Activated T-helper 1 cell treated with anti-CD3 and anti-CD28 coated beads, Interleukin-2, amount 50 U/mL, for 16 hours (primary cell): Measurements from ENCODE around the gene PRODH2.
"Not testable (repeated sequence)": the region's sequence is repeated elsewhere in the genome, so short reads cannot be mapped to it uniquely, and the experiment has no call there.

ENCODE experiments used
- DNase-seq, 2 donors: peaks; one replicate each; pipeline ENCODE4 v3.0.0-alpha.2; 2020; ENCODE audit warnings: low read depth in 1 of 2, low spot score in 1 of 2

PRODH2 gene

DNA sequence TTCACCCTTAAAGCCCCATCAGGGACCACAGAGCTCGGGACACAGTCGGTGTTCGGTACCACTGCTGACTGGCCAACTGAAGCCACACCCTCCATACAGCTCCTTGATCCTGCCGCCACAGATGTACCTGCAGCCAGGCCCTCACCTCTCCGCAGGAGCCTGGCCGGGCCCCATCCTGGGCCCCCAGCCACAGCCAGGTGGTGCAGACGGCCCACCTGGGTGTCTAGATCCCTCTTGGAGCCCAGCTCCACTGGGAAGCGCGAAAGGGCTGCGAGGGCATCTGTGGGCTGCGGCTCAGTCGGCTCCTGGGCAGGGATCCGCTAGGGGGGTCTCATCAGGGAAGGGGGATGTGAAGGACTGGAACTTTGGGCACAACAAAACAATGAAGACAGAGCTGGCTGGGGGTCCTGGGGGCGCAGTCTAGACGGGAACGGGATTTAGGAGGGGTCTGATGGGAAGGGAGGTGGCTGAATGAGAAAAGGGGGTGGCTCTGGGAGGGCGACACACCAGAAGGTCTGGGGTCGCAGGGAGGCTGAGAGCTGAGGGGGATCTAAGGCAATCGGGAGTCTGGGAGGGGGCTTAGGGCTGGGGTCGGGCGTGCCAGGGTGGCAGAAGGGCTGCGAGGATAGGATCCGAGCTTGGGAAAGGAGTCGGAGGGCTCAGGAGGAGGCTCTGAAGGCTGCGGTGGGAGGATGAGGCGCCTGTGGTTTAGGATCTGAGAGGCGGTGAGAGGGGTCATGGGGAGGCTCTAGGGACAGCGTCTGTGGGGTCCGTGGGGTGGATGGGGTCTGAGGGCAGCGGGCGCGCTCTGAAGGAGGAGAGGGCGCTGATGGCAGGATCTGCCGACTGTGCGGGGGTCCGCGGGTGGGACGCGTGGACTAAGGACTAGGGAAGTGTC lies 15.8 kb downstream of the PRODH2 start:
- no peak for DNase-seq

DNA sequence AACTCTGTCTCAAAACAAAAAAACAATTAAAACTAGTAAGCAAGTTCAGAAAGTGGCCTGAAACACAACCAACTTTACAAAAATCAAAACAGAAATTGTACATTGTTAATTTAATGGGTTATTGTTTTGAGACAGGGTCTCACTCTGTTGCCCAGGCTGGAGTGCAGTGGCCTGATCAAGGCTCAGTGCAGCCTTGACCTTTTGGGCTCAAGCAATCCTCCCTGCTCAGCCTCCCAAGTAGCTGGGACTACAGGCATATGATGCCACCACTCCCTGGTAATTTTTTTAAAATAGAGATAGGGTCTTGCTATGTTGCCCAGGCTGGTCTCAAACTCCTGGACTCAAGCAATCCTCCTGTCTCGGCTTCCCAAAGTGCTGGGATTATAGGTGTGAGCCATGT lies 17.1 kb downstream of the PRODH2 start:
- not testable (repeated sequence) for DNase-seq

DNA sequence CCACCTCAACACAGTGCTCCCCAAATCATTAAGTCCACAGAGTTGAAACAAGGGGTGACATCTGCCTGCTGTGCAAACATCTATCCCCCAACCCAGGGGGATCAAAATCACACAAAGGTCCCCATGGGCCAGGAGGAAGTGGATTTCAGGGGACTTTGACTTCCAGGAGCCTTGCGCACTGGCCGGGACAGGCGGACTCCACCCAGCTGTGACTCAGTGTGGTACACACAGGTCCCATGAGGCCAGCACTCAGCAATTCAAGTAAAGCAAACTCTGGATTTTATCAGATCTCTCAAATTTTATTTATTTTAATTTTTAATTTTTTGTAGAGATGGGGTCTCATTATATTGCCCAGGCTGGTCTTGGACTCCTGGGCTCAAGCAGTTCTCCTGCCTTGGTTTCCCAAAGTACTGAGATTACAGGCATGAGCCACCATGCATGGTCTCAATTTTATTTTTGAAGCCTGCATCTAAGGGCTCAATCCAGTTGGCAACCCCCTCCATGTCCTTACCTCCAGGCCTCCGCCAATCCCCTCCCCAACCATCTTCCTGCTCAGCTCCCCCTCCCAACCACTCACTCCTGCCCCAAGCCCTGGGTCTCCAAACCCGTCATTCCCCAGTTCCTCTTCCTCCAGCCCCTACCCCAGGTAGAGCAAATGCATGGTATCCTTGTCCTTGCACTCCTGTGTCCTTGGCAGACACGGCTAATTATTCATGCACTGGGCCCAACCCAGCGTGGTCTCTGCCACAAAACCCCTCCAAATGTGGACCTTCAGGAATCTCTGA lies 19.1 kb downstream of the PRODH2 start:
- DNase-seq, result no peak

DNA sequence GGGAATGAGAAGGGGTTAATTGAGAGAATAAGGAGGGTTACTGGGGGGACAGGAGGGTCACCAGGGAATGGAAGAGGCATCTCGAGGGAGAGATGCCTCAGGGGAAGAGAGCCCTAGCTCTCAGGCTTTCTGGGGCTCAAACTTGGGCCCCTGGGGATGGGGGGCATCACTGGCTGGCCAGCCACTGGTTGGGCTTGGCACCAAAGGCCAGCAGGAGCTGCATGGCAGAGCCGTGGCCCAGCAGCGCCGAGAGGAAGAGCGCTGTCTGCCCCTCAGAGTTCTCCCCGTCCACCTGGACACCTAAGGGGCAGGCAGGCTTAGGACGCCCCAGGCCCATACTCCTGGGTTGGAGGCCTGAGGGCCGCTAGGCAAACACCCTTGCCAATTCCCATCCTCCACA lies 19.8 kb downstream of the PRODH2 start:
- DNase-seq, result no peak

DNA sequence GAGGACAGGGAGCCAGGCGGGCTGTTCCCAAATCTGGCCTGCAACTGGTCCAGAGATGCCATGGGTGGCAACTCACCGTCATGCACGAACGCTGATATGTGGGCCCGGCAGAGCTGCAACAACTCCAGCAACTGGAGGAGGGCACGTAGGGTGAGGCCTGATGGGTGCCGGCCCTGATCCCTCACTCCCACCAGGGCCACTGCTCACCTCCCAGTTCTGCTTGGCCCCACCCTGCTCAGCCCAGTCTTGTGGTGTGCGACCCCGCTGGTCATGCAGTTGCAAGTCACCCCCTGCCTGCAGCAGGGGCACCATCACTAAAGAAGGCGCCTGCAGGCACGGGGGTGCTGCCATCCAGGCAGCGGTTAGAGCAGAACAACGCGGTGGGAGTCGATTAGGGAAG lies 20.3 kb downstream of the PRODH2 start:
- DNase-seq, result no peak

DNA sequence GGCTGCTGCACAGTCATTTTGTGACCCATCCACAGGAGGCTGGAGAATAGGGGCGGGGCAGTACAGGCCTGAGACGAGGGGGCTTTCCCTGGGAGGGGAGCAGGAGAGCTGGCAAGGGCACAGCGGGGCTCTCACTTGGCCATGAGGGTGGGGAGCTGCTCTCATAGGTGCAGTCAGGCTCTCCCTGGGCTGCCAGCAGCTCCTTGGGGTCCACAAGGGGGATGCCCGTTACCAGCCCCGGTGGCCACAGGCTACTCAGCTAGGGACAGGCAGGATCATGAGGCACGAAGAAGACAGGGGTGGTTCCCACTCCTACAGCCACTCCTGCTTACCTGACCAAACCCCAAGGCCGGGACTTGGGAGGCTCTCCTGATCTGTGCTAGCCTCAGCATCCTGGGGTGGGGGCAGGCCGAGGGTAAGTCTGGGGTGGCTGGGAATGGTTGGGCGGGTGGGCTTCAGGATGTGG lies 20.8 kb downstream of the PRODH2 start:
- no peak for DNase-seq

DNA sequence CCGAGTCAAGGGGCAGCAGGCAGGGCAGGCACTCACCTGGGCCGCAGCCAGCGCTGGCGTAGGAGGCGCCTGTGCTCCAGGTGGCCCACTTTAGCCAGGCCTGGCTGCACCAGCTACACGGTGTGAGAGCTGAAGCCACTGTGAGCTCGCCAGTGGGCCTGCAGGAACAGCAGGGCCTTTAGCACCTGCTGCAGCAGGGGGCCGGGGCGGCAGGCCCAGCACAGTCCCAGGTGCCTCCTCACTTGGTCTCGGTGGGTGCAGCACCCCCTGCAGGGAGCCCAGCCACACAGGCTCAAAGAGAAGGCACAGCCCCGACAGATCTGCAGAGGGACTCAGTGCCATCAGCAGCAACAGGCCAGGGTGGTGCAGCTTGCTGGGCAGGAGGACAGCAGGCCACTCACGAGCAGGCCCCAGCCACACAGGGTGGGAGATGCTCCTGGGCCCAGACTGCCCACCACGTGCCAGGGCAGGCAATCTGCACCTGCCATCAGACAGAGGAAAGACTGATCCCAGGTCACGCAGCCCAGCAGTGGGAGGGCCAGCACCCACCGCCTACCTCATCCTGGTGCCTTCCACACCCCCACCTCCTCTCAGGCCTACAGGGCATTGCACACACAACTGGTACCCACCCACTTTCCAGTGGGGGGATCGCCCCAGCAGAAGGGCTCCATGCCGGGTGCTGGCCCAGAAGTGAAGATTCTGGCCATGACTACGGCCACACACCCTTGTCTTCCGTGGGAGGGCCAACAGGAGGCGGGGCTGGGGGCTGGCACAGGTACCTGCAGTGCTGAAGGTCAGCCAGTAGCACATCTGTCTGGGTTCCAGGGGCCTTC lies 21.4 kb downstream of the PRODH2 start:
- no peak for DNase-seq

DNA sequence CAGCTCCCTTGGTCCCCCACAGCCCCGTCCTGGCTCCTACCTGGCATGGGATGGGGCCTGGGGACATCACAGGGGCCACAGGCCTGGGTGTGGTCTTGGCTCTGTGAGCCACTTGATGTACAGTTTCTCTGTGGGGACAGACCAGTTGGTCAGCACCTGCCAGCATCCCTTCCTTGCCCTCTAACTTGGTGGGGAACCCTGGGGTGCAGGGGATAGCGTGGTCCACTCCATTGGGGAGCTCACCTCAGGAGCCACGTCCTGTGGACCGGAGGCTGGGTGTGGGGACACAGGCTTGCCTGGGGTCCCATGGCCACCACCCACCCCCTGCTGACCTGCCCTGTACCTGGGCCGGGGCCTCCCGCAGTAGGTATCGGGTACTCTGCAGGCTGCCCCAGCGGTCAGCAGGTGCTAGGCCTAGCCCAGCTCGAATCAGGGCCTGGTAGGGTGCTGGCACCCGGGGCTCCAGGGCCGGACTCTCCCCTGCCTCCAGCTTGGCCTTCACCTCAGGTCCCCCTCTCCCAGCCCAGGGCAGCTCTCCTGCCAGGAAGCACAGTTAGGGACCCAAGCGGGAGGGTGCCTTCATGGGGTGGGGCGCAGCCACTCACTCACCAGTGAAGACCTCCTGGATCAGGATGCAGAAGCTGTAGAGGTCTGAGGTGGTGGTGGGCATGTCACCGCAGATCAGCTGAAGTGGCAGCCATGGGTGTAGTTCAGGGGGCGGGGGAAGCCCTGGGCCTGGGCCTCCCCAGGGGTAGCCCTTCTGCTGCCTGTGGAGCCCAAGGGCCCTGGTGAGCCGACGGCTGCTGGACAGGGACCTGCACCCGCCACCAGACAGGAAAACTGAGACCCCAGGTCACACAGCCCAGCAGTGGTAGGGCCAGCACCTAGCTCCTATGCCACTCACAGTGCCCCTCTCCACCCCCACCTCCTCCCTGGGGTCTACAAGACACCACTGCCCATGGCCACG lies 22.4 kb downstream of the PRODH2 start:
- DNase-seq, result no peak

DNA sequence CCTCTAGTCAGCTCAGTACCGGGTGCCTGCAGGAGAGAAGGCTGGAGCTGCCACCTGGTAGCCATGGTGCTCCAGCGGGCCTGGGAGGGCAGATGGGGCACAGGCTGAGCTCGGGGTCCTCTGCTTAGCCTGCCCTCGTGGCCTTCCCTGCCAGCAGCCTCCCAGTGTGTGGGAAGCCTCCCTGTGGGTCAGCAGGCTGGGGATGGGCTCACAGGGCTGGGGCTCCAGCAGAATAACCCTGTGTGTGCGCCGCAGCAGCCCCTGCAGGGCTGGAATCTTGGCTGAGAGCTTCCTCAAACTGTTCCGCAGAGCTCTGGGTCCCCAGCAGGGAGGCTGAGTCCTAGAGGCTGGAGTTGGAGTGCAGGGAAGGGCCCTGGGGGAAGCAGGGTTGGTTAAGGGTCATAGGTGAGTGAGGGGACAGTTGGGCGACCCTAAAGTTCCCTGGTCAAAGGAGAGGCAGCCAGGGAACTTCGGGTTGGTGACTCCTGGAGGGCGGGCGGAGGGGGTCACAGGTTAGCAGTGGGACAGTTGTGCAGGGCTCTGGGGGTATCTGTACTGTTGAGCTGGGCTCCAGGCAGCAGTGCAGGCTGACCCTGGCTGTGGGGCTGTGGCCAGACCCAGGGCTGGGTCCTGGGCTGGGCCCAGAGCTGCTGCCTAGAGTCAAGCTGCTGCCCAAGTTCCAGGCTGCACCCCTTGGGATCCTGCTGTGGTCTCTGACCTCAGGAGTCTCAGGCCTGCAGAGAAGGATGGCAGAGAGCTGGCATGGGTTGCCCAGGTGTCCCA lies 23.3 kb downstream of the PRODH2 start:
- no peak for DNase-seq

DNA sequence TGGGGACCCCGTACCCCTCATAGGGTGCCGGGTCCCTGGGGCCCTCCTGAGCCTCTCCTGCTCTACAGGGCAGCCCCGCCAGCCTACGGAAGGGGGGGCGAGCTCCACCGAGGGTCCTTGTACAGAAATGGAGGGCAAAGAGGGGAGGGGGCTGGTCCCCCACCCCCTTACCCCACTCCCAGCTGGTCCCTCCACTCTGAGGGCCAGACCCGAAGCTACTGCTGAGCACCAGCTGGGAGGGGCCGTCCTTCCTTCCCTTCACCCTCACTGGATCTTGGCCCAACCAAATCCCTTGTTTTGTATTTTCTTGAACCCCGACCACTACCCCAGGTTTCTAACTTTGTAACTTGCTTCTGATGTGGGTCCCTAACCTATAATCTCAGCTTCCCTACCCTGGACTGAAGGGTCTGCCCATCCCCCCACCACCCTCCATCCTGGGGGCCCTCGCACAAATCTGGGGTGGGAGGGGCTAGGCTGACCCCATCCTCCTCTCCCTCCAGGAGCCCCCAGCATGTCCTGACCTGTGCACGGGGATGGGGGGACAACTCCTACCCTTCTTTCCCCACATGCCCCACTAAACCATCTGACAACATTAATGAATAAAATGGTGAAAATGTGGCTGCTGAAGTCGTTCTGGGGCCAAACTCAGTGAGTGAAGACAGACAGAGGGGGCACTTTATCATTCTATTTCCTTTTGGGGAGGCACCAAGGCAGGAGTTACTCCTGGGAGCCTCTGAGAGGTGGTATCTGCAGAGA lies 24.3 kb downstream of the PRODH2 start:
- DNase-seq, result no peak

DNA sequence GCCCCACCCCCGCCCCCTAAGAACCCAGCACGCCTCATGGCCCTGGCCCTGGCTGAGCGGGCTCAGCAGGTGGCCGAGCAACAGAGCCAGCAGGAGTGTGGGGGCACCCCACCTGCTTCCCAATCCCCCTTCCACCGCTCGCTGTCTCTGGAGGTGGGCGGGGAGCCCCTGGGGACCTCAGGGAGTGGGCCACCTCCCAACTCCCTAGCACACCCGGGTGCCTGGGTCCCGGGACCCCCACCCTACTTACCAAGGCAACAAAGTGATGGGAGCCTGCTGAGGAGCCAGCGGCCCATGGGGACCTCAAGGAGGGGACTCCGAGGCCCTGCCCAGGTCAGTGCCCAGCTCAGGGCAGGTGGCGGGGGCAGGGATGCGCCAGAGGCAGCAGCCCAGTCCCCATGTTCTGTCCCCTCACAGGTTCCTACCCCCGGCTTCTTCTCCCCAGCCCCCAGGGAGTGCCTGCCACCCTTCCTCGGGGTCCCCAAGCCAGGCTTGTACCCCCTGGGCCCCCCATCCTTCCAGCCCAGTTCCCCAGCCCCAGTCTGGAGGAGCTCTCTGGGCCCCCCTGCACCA lies 25.3 kb downstream of the PRODH2 start:
- DNase-seq, result no peak

DNA sequence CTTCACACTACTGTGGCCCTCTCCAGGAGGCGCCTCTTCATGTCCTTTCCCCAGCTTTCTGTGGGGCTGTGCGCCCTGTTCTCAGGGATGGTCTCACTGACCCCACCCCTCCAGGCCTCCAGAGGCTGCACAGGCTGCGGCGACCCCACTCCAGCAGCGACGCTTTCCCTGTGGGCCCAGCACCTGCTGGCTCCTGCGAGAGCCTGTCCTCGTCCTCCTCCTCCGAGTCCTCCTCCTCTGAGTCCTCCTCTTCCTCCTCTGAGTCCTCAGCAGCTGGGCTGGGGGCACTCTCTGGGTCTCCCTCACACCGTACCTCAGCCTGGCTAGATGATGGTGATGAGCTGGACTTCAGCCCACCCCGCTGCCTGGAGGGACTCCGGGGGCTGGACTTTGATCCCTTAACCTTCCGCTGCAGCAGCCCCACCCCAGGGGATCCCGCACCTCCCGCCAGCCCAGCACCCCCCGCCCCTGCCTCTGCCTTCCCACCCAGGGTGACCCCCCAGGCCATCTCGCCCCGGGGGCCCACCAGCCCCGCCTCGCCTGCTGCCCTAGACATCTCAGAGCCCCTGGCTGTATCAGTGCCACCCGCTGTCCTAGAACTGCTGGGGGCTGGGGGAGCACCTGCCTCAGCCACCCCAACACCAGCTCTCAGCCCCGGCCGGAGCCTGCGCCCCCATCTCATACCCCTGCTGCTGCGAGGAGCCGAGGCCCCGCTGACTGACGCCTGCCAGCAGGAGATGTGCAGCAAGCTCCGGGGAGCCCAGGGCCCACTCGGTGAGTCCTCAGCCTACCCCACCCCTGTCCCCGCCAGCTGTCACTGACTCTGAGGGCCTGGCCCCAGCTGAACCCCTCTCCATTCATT lies 26.1 kb downstream of the PRODH2 start:
- DNase-seq, result no peak

DNA sequence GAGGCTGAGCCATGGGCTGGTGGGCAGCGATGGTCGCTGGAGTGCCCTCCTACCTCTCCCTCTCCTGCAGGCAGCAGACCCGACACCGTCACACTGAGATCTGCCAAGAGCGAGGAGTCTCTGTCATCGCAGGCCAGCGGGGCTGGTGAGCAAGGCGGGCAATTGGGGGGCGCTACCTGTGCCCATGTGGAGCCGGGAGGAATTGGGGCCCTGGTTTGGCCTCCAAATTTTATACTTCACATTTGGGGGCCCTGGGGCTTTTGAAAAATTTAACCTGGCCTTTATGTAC lies 27.4 kb downstream of the PRODH2 start:
- DNase-seq, result no peak

DNA sequence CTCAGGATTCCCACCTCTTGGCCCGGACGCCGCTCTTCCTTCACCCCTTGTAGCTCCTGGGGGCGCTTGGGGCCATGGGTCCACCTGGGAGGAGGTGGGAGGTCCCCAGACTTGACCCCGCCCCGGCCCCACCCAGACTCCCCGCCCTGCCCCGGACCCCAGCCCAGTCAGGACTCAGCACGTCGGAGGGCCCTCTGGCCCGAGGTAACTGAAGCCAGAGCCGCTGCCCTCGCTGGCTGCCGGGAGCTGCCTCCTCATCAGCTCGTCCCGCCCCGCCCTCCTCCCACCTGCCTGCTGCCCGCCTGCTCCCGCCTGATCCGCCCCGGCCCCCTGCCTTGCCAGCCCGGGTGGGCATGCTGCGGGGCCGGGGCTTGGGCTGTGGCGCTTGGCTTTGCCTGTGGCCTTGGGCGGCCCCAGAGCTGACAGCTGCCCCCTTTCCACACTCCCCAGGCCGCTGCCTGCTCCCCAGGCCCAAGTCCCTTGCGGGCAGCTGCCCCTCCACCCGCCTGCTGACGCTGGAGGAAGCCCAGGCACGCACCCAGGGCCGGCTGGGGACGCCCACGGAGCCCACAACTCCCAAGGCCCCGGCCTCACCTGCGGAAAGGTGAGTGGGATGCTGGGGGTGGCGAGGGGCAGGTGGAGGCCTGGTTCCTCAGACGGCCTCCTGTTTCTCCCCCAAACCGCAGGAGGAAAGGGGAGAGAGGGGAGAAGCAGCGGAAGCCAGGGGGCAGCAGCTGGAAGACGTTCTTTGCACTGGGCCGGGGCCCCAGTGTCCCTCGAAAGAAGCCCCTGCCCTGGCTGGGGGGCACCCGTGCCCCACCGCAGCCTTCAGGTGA lies 27.9 kb downstream of the PRODH2 start:
- no peak for DNase-seq

DNA sequence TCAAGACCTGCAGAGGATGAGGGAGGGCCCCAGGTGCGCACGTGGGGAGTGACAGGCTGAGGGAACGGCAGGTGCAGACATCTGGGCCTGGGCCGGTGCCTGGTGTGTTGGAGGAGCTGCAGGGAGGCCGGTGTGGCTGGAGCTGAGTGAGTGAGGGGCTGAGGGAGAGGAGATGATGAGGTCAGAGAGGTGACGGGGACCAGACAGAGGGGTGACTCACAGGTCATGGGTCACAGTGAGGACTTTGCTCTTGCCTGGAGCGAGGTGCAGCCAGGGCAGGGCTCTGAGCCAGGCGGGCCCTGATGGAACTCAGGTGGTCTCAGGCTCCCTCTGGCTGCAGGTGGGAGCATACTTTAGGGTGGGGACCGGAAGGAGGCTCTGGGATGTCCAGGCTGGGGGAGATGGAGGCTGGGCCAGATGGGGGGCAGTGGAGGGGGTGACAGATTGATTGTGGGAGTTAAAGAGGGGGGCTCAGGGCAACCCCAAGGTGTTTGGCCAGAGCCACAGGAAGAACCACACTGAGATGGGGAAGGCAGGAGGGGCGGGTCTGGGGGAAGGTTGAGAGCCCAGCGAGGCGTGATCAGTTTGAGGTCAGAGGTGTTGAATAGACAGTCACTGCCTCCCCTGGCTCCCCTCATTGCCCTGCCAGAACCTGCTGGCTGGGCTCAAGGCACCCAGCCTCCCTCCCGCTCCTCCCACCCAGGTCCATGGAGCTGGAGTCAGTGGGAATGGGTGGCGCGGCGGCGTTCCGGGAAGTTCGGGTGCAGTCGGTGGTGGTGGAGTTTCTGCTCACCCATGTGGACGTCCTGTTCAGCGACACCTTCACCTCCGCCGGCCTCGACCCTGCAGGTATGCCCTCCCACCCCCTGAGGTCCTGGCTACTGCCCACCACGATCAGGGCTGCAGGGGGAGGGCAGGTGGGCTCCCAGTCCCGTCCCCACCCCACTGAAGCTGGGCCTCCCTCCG lies 28.9 kb downstream of the PRODH2 start:
- DNase-seq, result no peak

DNA sequence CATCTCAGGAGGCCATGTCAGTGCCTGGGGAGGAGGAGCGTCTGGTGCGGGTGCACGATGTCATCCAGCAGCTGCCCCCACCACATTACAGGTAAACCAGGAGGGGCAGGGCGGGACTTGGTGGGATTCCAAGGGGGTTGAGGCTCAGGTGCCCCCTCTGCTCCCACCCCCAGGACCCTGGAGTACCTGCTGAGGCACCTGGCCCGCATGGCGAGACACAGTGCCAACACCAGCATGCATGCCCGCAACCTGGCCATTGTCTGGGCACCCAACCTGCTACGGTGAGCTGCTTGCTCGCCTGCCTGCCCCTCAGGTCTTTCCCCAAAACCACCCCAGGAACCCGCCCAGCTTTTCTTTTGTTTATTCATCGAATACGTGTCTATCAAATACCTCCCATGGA lies 30.1 kb downstream of the PRODH2 start:
- DNase-seq, result no peak
